Endothelial cell of umbilical vein (primary cell): ENCODE data around the gene ARPC5L. TPM values are rescaled to one million over a fixed set of nuclear protein-coding genes. Genes with fewer than 3 reads are reported as not detected.
A peak's percentile ranks its signal among the peaks of the same experiment; 100 is the strongest.

Experiments used
- Bru-seq: library from RNA; stranded (reverse); fragments of 400-500 nt; gene quantifications from one replicate; lab custom pipeline; 2021; lab: Mats Ljungman, UMichigan
- BruChase-seq, 2 experiments: library from RNA; stranded (reverse); fragments of 400-500 nt; gene quantifications; one replicate each; lab custom pipeline; 2021; lab: Mats Ljungman, UMichigan
- BruUV-seq: library from RNA; stranded (reverse); fragments of 400-500 nt; replicated peaks from 2 replicates; lab custom pipeline; 2021; lab: Mats Ljungman, UMichigan
- CTCF ChIA-PET: fragments of 300-600, 350-600 bp; sonication (Branson Sonifier 250); formaldehyde crosslinking; loops from one replicate; lab custom pipeline; 2021; ENCODE audit warnings: antibody characterized with exemption, inconsistent platforms; lab: Charles Lee
- POLR2A ChIA-PET: fragments of 300-600, 350-600 bp; sonication (Branson Sonifier 250); formaldehyde crosslinking; loops from one replicate; lab custom pipeline; 2021; ENCODE audit warnings: antibody characterized with exemption, inconsistent platforms; lab: Charles Lee
- DNase-seq: peaks from one replicate; pipeline ENCODE4 v3.0.0-alpha.2; 2011; ENCODE audit warnings: low read depth, low spot score
- FAIRE-seq: peaks from 2 replicates; lab custom pipeline; 2011; peaks lifted over from hg19 to GRCh38; lab: Jason Lieb, UNC
- H2AFZ ChIP-seq: 2 replicates; pipeline ENCODE4 v1.6.0; 2012; ENCODE audit warnings: low read depth, low read length, control low read depth, inconsistent platforms
- H3K27ac ChIP-seq: 2 replicates; pipeline ENCODE4 v1.5.1; 2011; ENCODE audit warnings: low read depth, mild to moderate bottlenecking, control low read depth, low read length, moderate library complexity; ENCODE audit not compliant: insufficient read depth
- H3K27me3 ChIP-seq, 2 experiments: 2 replicates each; pipeline versions ENCODE4 v1.6.0 to v1.6.1; 2011; ENCODE audit warnings: low read length in 2 of 2, mixed read lengths in 1 of 2; ENCODE audit not compliant: control insufficient read depth in 2 of 2, insufficient read depth in 2 of 2
- H3K36me3 ChIP-seq, 2 experiments: 2 replicates in 1 of 2; 3 replicates in 1 of 2; pipeline ENCODE4 v1.5.1; 2011; ENCODE audit warnings: low read length in 2 of 2, mild to moderate bottlenecking in 1 of 2, moderate library complexity in 1 of 2; ENCODE audit not compliant: control insufficient read depth in 2 of 2, insufficient read depth in 2 of 2; ENCODE audit errors: extremely low read depth in 1 of 2
- H3K4me1 ChIP-seq: 3 replicates; pipeline ENCODE4 v1.5.1; 2011; ENCODE audit warnings: mild to moderate bottlenecking, low read length; ENCODE audit not compliant: control insufficient read depth, insufficient read depth; ENCODE audit errors: extremely low read depth
- H3K4me2 ChIP-seq: 2 replicates; pipeline ENCODE4 v1.6.1; 2011; ENCODE audit warnings: low read length, control low read depth, mixed read lengths; ENCODE audit not compliant: insufficient read depth
- H3K4me3 ChIP-seq, 3 experiments: fragments of 200-600 bp in 1 of 3; sonication (generic), shearing (Covaris generic) in 1 of 3; replicated peaks in 1 of 3; 2 replicates each; pipeline ENCODE4 v1.5.1; 2011 to 2016; ENCODE audit warnings: control low read depth in 3 of 3, low read length in 3 of 3, mild to moderate bottlenecking in 2 of 3, inconsistent platforms in 1 of 3, low read depth in 1 of 3, moderate library complexity in 1 of 3; ENCODE audit not compliant: insufficient read depth in 1 of 3
- H3K79me2 ChIP-seq: 2 replicates; pipeline ENCODE4 v1.6.0; 2012; ENCODE audit warnings: low read length, inconsistent platforms; ENCODE audit not compliant: control insufficient read depth, insufficient read depth
- H3K9ac ChIP-seq: replicated peaks from 2 replicates; pipeline ENCODE3; 2011; ENCODE audit warnings: low read length, control low read depth; ENCODE audit not compliant: insufficient read depth; ENCODE audit errors: extremely low read depth
- H3K9me1 ChIP-seq: replicated peaks from 3 replicates; pipeline ENCODE4 v1.6.0; 2011; ENCODE audit warnings: mild to moderate bottlenecking, low read length; ENCODE audit not compliant: control insufficient read depth, insufficient read depth; ENCODE audit errors: extremely low read depth
- H3K9me3 ChIP-seq: replicated peaks from 2 replicates; pipeline ENCODE4 v1.5.1; 2012; ENCODE audit warnings: low read length, inconsistent platforms; ENCODE audit not compliant: control insufficient read depth, insufficient read depth
- H4K20me1 ChIP-seq: replicated peaks from 2 replicates; pipeline ENCODE3; 2011; ENCODE audit warnings: mild to moderate bottlenecking, low read length; ENCODE audit not compliant: control insufficient read depth, insufficient read depth; ENCODE audit errors: extremely low read depth
- EZH2 ChIP-seq: IDR thresholded peaks from 2 replicates; pipeline ENCODE4 v1.6.1; 2012; ENCODE audit warnings: borderline replicate concordance, low read depth, mild to moderate bottlenecking, moderate library complexity, low read length, inconsistent platforms; ENCODE audit not compliant: severe bottlenecking
- FOS ChIP-seq: IDR thresholded peaks from 2 replicates; pipeline ENCODE4 v1.6.1; 2011; ENCODE audit warnings: mild to moderate bottlenecking, low read length, moderate library complexity, borderline replicate concordance; ENCODE audit not compliant: insufficient read depth
- GATA2 ChIP-seq: IDR thresholded peaks from 2 replicates; pipeline ENCODE4 v1.7.0; 2011; ENCODE audit warnings: low read depth, mild to moderate bottlenecking, moderate library complexity, mixed read lengths, low read length; ENCODE audit not compliant: insufficient read length, insufficient read depth
- JUN ChIP-seq: IDR thresholded peaks from 2 replicates; pipeline ENCODE4 v1.6.1; 2011; ENCODE audit warnings: borderline replicate concordance, low read depth; ENCODE audit not compliant: insufficient read length, insufficient read depth
- MYC ChIP-seq: IDR thresholded peaks from one replicate; pipeline ENCODE4 v1.6.1; 2011; ENCODE audit warnings: mild to moderate bottlenecking, low read depth, low read length
- POLR2A ChIP-seq: IDR thresholded peaks from 2 replicates; pipeline ENCODE4 v1.6.1; 2012; ENCODE audit warnings: low read depth, mild to moderate bottlenecking, control low read depth, low read length
- POLR2AphosphoS5 ChIP-seq: IDR thresholded peaks from 2 replicates; pipeline ENCODE4 v1.6.1; 2012; ENCODE audit warnings: low read depth, mild to moderate bottlenecking, control low read depth, low read length, moderate library complexity; ENCODE audit not compliant: insufficient read depth
- dilution Hi-C: fragments of 300-500 bp; cut with MboI; formaldehyde crosslinking; loops from one replicate; pipeline ENCODE4 v1.15.0; 2019; ENCODE audit warnings: low sequenced_read_pairs; ENCODE audit not compliant: extremely low pct_ligation_motif_present
- intact Hi-C: fragments of 100-400 bp; cut with micrococcal nuclease; formaldehyde crosslinking; loops from one replicate; pipeline ENCODE4 v1.10.0; 2022
- long read RNA-seq: library from polyadenylated mRNA; stranded (forward); transcript quantifications from one replicate; pipeline ENCODE4 v2.0.0, GENCODE V29; 2021
- polyA minus RNA-seq, 3 experiments: library from RNA; depleted of rRNA, polyadenylated mRNA; stranded (reverse); fragments of >200 nt; gene quantifications; 1 replicate in 1 of 3; 2 replicates in 2 of 3; pipeline ENCODE4 v1.2.3, GENCODE V29; 2011
- polyA plus RNA-seq, 4 experiments: library from polyadenylated mRNA; depleted of rRNA in 3 of 4; stranded (reverse) in 3 of 4; unstranded in 1 of 4; fragments of >200 nt; gene quantifications; 2 replicates each; pipeline versions ENCODE4 v1.2.1 to v1.2.3, GENCODE V29; 2011 to 2012; ENCODE audit warnings: missing spikeins in 1 of 4
- total RNA-seq: library from RNA; stranded (reverse); gene quantifications from 2 replicates; pipeline ENCODE4 v1.2.3, GENCODE V29; 2021
- TF ChIP-seq, protein P1 (sequence below), 2 donors: IDR thresholded peaks; 1 replicate in 1 of 2; 2 replicates in 1 of 2; pipeline ENCODE4 v1.5.1; 2011; ENCODE audit warnings: low read length in 2 of 2, mild to moderate bottlenecking in 2 of 2, moderate library complexity in 2 of 2, control low read depth in 1 of 2, inconsistent platforms in 1 of 2, low read depth in 1 of 2; ENCODE audit not compliant: insufficient read depth in 1 of 2; ENCODE audit errors: extremely low read depth in 1 of 2
- TF ChIP-seq, protein P2 (sequence below): IDR thresholded peaks from 2 replicates; pipeline ENCODE4 v1.6.1; 2011; ENCODE audit not compliant: insufficient read depth, insufficient read length

Gene ARPC5L
- total RNA-seq, result 67.7 and 68.1 TPM in 2 replicates
- polyA plus RNA-seq, result 52.1 and 60.7 TPM in 2 replicates
- 68.5 and 83.1 TPM in 2 replicates for polyA plus RNA-seq (2011; cell fraction: cytosol; rRNA removed)
- 40.5 and 51.1 TPM in 2 replicates for polyA plus RNA-seq (2011; cell fraction: nucleus; rRNA removed)
- 67.8 and 76.2 TPM in 2 replicates for polyA plus RNA-seq (2012)
- polyA minus RNA-seq, result 25.8 and 30.1 TPM in 2 replicates
- 38.8 TPM for polyA minus RNA-seq (2011; cell fraction: cytosol; rRNA and poly(A)+ RNA removed)
- polyA minus RNA-seq (2011; cell fraction: nucleus; rRNA and poly(A)+ RNA removed), result 7.6 and 7.7 TPM in 2 replicates
- percentile 77 among the genes with signal in this experiment for Bru-seq, nascent RNA
- BruChase-seq, experiment 1, labeled RNA remaining after a 6-hour chase, result percentile 85 among the genes with signal in this experiment
- percentile 87 among the genes with signal in this experiment for BruChase-seq, experiment 2, labeled RNA remaining after a 2-hour chase
- long read RNA-seq, transcript ARPC5L-201 (4 exons, 1,325 nt), result major isoform, 221 of 365 reads
- long read RNA-seq, transcript ARPC5L-203 (3 exons, 1,877 nt), result minor isoform, 9 of 365 reads
- long read RNA-seq, partial matches to known transcripts, result 3 of 365 reads
- long read RNA-seq, other reads (novel, unspliced or antisense), result 132 of 365 reads

DNA sequence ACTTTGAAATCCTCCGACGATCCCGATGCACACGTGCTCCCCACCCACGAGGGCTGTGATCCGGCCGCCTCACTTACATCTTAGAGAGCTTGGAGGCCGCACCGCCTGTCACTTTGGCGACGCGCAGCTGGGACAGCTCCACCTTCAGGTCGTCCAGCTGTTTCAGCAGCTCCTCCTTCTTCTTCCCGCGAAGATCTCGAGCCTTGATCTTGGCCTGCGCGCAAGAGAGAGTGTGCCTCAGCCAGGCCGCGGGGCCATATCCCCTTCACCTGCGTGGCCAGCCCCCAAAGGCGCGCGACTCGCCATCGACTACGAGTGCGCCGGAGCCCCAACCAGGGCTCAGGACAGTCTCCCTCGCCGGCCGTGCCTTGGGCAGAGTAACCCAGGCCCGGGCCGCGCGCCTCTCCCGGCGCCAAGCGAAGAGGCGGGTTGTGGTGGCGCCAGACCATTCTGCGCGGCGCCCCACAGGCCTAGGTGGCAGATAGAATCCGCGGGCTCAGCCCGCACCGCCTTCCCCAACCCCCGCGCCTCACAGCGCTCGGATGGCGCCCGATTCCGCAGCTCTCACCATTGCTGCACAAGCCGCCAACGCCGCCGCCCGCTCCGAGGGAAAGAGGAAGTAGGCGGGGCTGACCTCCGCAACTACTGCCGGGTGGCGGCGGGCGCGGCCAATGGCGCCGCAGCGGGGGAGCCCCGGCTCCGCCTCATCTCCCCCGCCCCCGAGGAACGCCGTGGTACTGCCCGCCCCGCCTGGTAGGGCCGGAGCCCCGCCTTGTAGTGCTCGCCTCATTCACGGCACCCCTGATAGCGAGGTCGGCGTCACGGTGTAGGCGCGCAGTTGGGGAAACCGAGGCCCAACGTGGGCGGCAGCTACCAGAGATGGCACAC, at the start of gene ARPC5L, which contains the start of gene RPL35:
Gene ARPC5L (plus strand): TSS at position 789 of the 888 bp plus-strand sequence. CDS start 7,161 bp downstream, outside the sequence.
Gene RPL35 (minus strand): TSS at position 616 of the 888 bp plus-strand sequence. CDS start 45 bp downstream, at position 571.
- TSS peak; percentile 45 for BruUV-seq
- Histone ChIP-seq H4K20me1 (peaks cover 8% of the 10 kb centered on the region), H3K9me3 (no peaks in the 10 kb centered on the region), H3K4me3 (peak within 1 kb of the TSS; percentile 64 to 67 (median 64)), H3K9me1 (no peaks in the 10 kb centered on the region), H3K4me1 (peaks cover 22% of the 10 kb centered on the region), H3K27ac (peak within 1 kb of the TSS; percentile 63), H3K4me2 (peak within 1 kb of the TSS; percentile 99), H3K27me3 (no peaks in the 10 kb centered on the region), H3K36me3 (peaks cover 18 to 35% of the 10 kb centered on the region in 2 experiments), H3K9ac (peak within 1 kb of the TSS; percentile 82), H3K79me2 (peaks cover 34% of the 10 kb centered on the region), H2AFZ (peak within 1 kb of the TSS; percentile 76)
- FAIRE-seq, result peak; percentile 94
- TF ChIP-seq, protein P1, sequence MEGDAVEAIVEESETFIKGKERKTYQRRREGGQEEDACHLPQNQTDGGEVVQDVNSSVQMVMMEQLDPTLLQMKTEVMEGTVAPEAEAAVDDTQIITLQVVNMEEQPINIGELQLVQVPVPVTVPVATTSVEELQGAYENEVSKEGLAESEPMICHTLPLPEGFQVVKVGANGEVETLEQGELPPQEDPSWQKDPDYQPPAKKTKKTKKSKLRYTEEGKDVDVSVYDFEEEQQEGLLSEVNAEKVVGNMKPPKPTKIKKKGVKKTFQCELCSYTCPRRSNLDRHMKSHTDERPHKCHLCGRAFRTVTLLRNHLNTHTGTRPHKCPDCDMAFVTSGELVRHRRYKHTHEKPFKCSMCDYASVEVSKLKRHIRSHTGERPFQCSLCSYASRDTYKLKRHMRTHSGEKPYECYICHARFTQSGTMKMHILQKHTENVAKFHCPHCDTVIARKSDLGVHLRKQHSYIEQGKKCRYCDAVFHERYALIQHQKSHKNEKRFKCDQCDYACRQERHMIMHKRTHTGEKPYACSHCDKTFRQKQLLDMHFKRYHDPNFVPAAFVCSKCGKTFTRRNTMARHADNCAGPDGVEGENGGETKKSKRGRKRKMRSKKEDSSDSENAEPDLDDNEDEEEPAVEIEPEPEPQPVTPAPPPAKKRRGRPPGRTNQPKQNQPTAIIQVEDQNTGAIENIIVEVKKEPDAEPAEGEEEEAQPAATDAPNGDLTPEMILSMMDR (IDR thresholded peaks at IDR 0.05; ENCODE audit: extremely low read depth in 1 of 2, insufficient read depth in 1 of 2, low read depth in 1 of 2, low read length in 2 of 2), result peak; percentile 15 to 18
- TF ChIP-seq JUN (no peak), EZH2 (no peak), POLR2A (peak; percentile 96), FOS (no peak), POLR2AphosphoS5 (peak; percentile 99), GATA2 (no peak), MYC (no peak)
- TF ChIP-seq, protein P2, sequence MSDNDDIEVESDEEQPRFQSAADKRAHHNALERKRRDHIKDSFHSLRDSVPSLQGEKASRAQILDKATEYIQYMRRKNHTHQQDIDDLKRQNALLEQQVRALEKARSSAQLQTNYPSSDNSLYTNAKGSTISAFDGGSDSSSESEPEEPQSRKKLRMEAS, result peak; percentile 66
- peak; percentile 94 for DNase-seq
- CTCF ChIA-PET, result interaction anchor here (0.7 to 4.1 kb wide), 11 partner anchors 9 to 380 kb away, joined by 3 to 35 read pairs (median 4); partner anchors contain the start of genes HSPA5, NR6A1, SCAI and WDR38
- POLR2A ChIA-PET, result interaction anchor here (0.7 to 1.8 kb wide), 8 partner anchors 8 to 381 kb away, joined by 3 to 11 read pairs (median 3); partner anchors contain the start of genes HSPA5, NR6A1 and WDR38
- dilution Hi-C loops, result no loop called here
- intact Hi-C loops, result loop anchor here (1.0 to 5.0 kb wide), 6 partner anchors 9 to 381 kb away; partner anchors contain the start of genes HSPA5 and SCAI
